Natural killer cell treated with Interleukin-12 subunit alpha and Interleukin-12 subunit beta and Interleukin-15 and Interleukin-18, amount 100 ng/mL, for 72 hours (primary cell): Measurements from ENCODE around the gene SCNM1. TPM values are rescaled to one million over a fixed set of nuclear protein-coding genes. Genes with fewer than 3 reads are reported as not detected.
A peak's percentile ranks its signal among the peaks of the same experiment; 100 is the strongest.

Experiments used
- ATAC-seq, 2 donors: fragments of 150-1000 bp; cut with Tn5 transposase in 1 of 2; sonication (Bioruptor Pico), chemical (Tn5 transposase) in 1 of 2; 2 replicates each; pipeline ENCODE4 v1.10.0; 2021
- DNase-seq: peaks from one replicate; pipeline ENCODE4 v3.0.0; 2022; ENCODE audit warnings: low spot score
- H3K27ac Mint-ChIP-seq, 2 donors: 1 replicate in 1 of 2; 2 replicates in 1 of 2; pipeline ENCODE4 v1.8.0; 2022; ENCODE audit warnings: mixed read lengths in 2 of 2, mild to moderate bottlenecking in 1 of 2, moderate library complexity in 1 of 2
- H3K27me3 Mint-ChIP-seq, 2 donors: 1 replicate in 1 of 2; 2 replicates in 1 of 2; pipeline ENCODE4 v1.8.0; 2022; ENCODE audit warnings: mixed read lengths in 2 of 2
- H3K36me3 Mint-ChIP-seq: one replicate; pipeline ENCODE4 v1.8.0; 2022; ENCODE audit warnings: mixed read lengths
- H3K4me1 Mint-ChIP-seq, 2 donors: 1 replicate in 1 of 2; 2 replicates in 1 of 2; pipeline ENCODE4 v1.8.0; 2022; ENCODE audit warnings: low read depth in 2 of 2, mixed read lengths in 2 of 2, mild to moderate bottlenecking in 1 of 2
- H3K4me3 Mint-ChIP-seq: one replicate; pipeline ENCODE4 v1.8.0; 2022; ENCODE audit warnings: mixed read lengths
- H3K9me3 Mint-ChIP-seq: 2 replicates; pipeline ENCODE4 v1.8.0; 2022; ENCODE audit warnings: mixed read lengths
- total RNA-seq, 2 donors: library from RNA; stranded (reverse); gene quantifications; one replicate each; pipeline ENCODE4 v1.2.3, GENCODE V29; 2022

Gene SCNM1
- total RNA-seq, 2 donors from 2014 or later = 55.2 to 63.2 TPM

- H3K4me1 Mint-ChIP-seq = peaks cover 11 to 12% of the 10 kb centered on the region in 2 donors
- DNase-seq = no peak
- H3K4me3 Mint-ChIP-seq = no peak overlapping the region
- no peaks in the 10 kb centered on the region for H3K36me3 Mint-ChIP-seq
- no peaks in the 10 kb centered on the region for H3K9me3 Mint-ChIP-seq
- no peak for ATAC-seq
- H3K27me3 Mint-ChIP-seq = peaks cover 4 to 7% of the 10 kb centered on the region in 2 donors
- no peak overlapping the region for H3K27ac Mint-ChIP-seq
Observed at GRCh38 chr1:151142411-151143056, 23.4 kb upstream of the SCNM1 start.

- Mint-ChIP-seq H3K27ac (no peak overlapping the region), H3K9me3 (no peaks in the 10 kb centered on the region), H3K4me1 (peaks cover 11 to 14% of the 10 kb centered on the region in 2 donors), H3K27me3 (peaks cover 4 to 7% of the 10 kb centered on the region in 2 donors), H3K4me3 (no peak overlapping the region), H3K36me3 (no peaks in the 10 kb centered on the region)
- DNase-seq = no peak
- no peak for ATAC-seq
Observed at GRCh38 chr1:151143057-151143435, 22.9 kb upstream of the SCNM1 start.

GRCh38 chr1:151143986-151144385, 22.0 kb upstream of the SCNM1 start:
- H3K4me1 Mint-ChIP-seq = peaks cover 11 to 14% of the 10 kb centered on the region in 2 donors
- peaks cover 4 to 7% of the 10 kb centered on the region in 2 donors for H3K27me3 Mint-ChIP-seq
- no peaks in the 10 kb centered on the region for H3K9me3 Mint-ChIP-seq
- H3K4me3 Mint-ChIP-seq = no peak overlapping the region
- H3K36me3 Mint-ChIP-seq = no peaks in the 10 kb centered on the region
- ATAC-seq = no peak
- no peak for DNase-seq
- H3K27ac Mint-ChIP-seq = no peak overlapping the region

GRCh38 chr1:151144474-151145303, 21.3 kb upstream of the SCNM1 start:
- H3K4me3 Mint-ChIP-seq = peak overlapping the region; percentile 41
- ATAC-seq = no peak
- DNase-seq = no peak

GRCh38 chr1:151145304-151146071, 20.5 kb upstream of the SCNM1 start:
- Mint-ChIP-seq H3K27me3 (peaks cover 4 to 7% of the 10 kb centered on the region in 2 donors), H3K27ac (no peak overlapping the region), H3K36me3 (no peaks in the 10 kb centered on the region), H3K9me3 (no peaks in the 10 kb centered on the region), H3K4me3 (peak overlapping the region; percentile 83), H3K4me1 (peaks cover 11 to 14% of the 10 kb centered on the region in 2 donors)
- ATAC-seq (no peak), DNase-seq (no peak)

More at GRCh38 chr1:151144474-151145303, 21.3 kb upstream of the SCNM1 start:
- no peaks in the 10 kb centered on the region for H3K9me3 Mint-ChIP-seq
- H3K27me3 Mint-ChIP-seq = peaks cover 4 to 7% of the 10 kb centered on the region in 2 donors
- H3K27ac Mint-ChIP-seq = no peak overlapping the region
- H3K36me3 Mint-ChIP-seq = no peaks in the 10 kb centered on the region
- H3K4me1 Mint-ChIP-seq = peaks cover 11 to 14% of the 10 kb centered on the region in 2 donors

- H3K4me1 Mint-ChIP-seq = peaks cover 11 to 14% of the 10 kb centered on the region in 2 donors
- peak in 1 of 2 donors; percentile 2 for ATAC-seq
- no peaks in the 10 kb centered on the region for H3K36me3 Mint-ChIP-seq
- H3K27ac Mint-ChIP-seq = no peak overlapping the region
- H3K9me3 Mint-ChIP-seq = no peaks in the 10 kb centered on the region
- H3K27me3 Mint-ChIP-seq = peaks cover 4 to 7% of the 10 kb centered on the region in 2 donors
- H3K4me3 Mint-ChIP-seq = peak overlapping the region; percentile 83
- DNase-seq = no peak
Observed at GRCh38 chr1:151146072-151146411, 19.9 kb upstream of the SCNM1 start.

- Mint-ChIP-seq H3K36me3 (no peaks in the 10 kb centered on the region), H3K9me3 (no peaks in the 10 kb centered on the region), H3K27me3 (peaks cover 4 to 7% of the 10 kb centered on the region in 2 donors), H3K4me3 (peak within 1 kb of the TSS; percentile 83), H3K27ac (peak within 1 kb of the TSS in 1 of 2 donors; percentile 32), H3K4me1 (peaks cover 11 to 14% of the 10 kb centered on the region in 2 donors)
- DNase-seq (peak; percentile 93), ATAC-seq (peak; percentile 100)
Observed at GRCh38 chr1:151146412-151147131, 19.4 kb upstream of the SCNM1 start, which contains the start of gene SEMA6C. Gene SEMA6C (minus strand): TSS chr1:151146631. CDS start chr1:151142621, 4,010 bp downstream.

GRCh38 chr1:151147132-151147503, 18.8 kb upstream of the SCNM1 start:
- no peak for DNase-seq
- no peaks in the 10 kb centered on the region for H3K36me3 Mint-ChIP-seq
- H3K27me3 Mint-ChIP-seq = peaks cover 4 to 7% of the 10 kb centered on the region in 2 donors
- peaks cover 11 to 14% of the 10 kb centered on the region in 2 donors for H3K4me1 Mint-ChIP-seq
- no peaks in the 10 kb centered on the region for H3K9me3 Mint-ChIP-seq
- no peak for ATAC-seq
- peak overlapping the region in 1 of 2 donors; percentile 32 for H3K27ac Mint-ChIP-seq
- H3K4me3 Mint-ChIP-seq = peak overlapping the region; percentile 83

GRCh38 chr1:151147665-151148064, 18.3 kb upstream of the SCNM1 start:
- H3K36me3 Mint-ChIP-seq = no peaks in the 10 kb centered on the region
- no peaks in the 10 kb centered on the region for H3K9me3 Mint-ChIP-seq
- peaks cover 11 to 14% of the 10 kb centered on the region in 2 donors for H3K4me1 Mint-ChIP-seq
- ATAC-seq (no peak), DNase-seq (no peak)
- peak overlapping the region; percentile 83 for H3K4me3 Mint-ChIP-seq
- no peak overlapping the region for H3K27ac Mint-ChIP-seq
- H3K27me3 Mint-ChIP-seq = peaks cover 4 to 7% of the 10 kb centered on the region in 2 donors

GRCh38 chr1:151156515-151156819, 9.5 kb upstream of the SCNM1 start, which contains the start of gene TNFAIP8L2:
Gene TNFAIP8L2 (plus strand): TSS chr1:151156649. CDS start chr1:151158698, 2,049 bp downstream.
- peak; percentile 90 to 92 for ATAC-seq

GRCh38 chr1:151157067-151157531, 8.8 kb upstream of the SCNM1 start:
- peak; percentile 80 for DNase-seq
- H3K4me1 Mint-ChIP-seq = peaks cover 41% of the 10 kb centered on the region in 2 donors

More at GRCh38 chr1:151156515-151156819, 9.5 kb upstream of the SCNM1 start, which contains the start of gene TNFAIP8L2:
- no peaks in the 10 kb centered on the region for H3K9me3 Mint-ChIP-seq
- H3K4me1 Mint-ChIP-seq = peaks cover 37% of the 10 kb centered on the region in 2 donors
- H3K4me3 Mint-ChIP-seq = peak within 1 kb of the TSS; percentile 99
- no peaks in the 10 kb centered on the region for H3K27me3 Mint-ChIP-seq
- H3K27ac Mint-ChIP-seq = peak within 1 kb of the TSS; percentile 93 to 94
- peak; percentile 84 for DNase-seq
- H3K36me3 Mint-ChIP-seq = no peaks in the 10 kb centered on the region

GRCh38 chr1:151158326-151158725, 7.6 kb upstream of the SCNM1 start:
- H3K27ac Mint-ChIP-seq = peak overlapping the region; percentile 93 to 94
- no peak for DNase-seq

More at GRCh38 chr1:151157067-151157531, 8.8 kb upstream of the SCNM1 start:
- Mint-ChIP-seq H3K27ac (peak overlapping the region; percentile 93 to 94), H3K27me3 (no peaks in the 10 kb centered on the region), H3K4me3 (peak overlapping the region; percentile 99), H3K36me3 (no peaks in the 10 kb centered on the region), H3K9me3 (no peaks in the 10 kb centered on the region)
- peak; percentile 68 to 80 for ATAC-seq

More at GRCh38 chr1:151158326-151158725, 7.6 kb upstream of the SCNM1 start:
- H3K9me3 Mint-ChIP-seq = no peaks in the 10 kb centered on the region
- H3K36me3 Mint-ChIP-seq = no peaks in the 10 kb centered on the region
- H3K27me3 Mint-ChIP-seq = no peaks in the 10 kb centered on the region
- peaks cover 47 to 48% of the 10 kb centered on the region in 2 donors for H3K4me1 Mint-ChIP-seq
- no peak for ATAC-seq
- H3K4me3 Mint-ChIP-seq = peak overlapping the region; percentile 99
